Transverse colon (tissue), 4 donors: Measurements from ENCODE around the gene CROT. TPM values are rescaled to one million over a fixed set of nuclear protein-coding genes. Genes with fewer than 3 reads are reported as not detected.

Source experiments
- DNase-seq: peaks from one replicate; pipeline ENCODE4 v3.0.0-alpha.2; 2019
- H3K27ac ChIP-seq, 4 donors: fragments of 200-600 bp; sonication (generic); 2 replicates each; pipeline ENCODE4 v1.5.1; 2016 to 2018; ENCODE audit warnings: inconsistent platforms in 4 of 4
- H3K27me3 ChIP-seq: fragments of 200-600 bp; sonication (generic); 2 replicates; pipeline ENCODE4 v1.5.1; 2017; ENCODE audit warnings: inconsistent platforms
- H3K36me3 ChIP-seq, 4 donors: fragments of 200-600 bp; sonication (generic); 2 replicates each; pipeline ENCODE4 v1.5.1; 2017 to 2019; ENCODE audit warnings: inconsistent platforms in 4 of 4
- H3K4me1 ChIP-seq, 4 donors: fragments of 200-600 bp; sonication (generic); 2 replicates each; pipeline ENCODE4 v1.5.1; 2017 to 2020; ENCODE audit warnings: inconsistent platforms in 4 of 4
- H3K4me3 ChIP-seq, 4 donors: fragments of 200-600 bp; sonication (generic); 1 replicate in 1 of 4; 2 replicates in 3 of 4; pipeline versions ENCODE4 v1.5.1 to v1.6.1; 2017 to 2019; ENCODE audit warnings: inconsistent platforms in 4 of 4
- H3K9me3 ChIP-seq, 2 donors: fragments of 200-600 bp; sonication (generic); 2 replicates each; pipeline ENCODE4 v1.5.1; 2017 to 2019; ENCODE audit warnings: inconsistent platforms in 2 of 2
- CTCF ChIP-seq, 5 experiments: fragments of 200-600 bp in 3 of 5; fragments of 450-650 bp in 2 of 5; sonication (generic) in 3 of 5; IDR thresholded peaks; 1 replicate in 2 of 5; 2 replicates in 3 of 5; pipeline ENCODE4 v1.5.1; 2016 to 2017; ENCODE audit warnings: antibody characterized with exemption in 5 of 5, inconsistent platforms in 3 of 5, mild to moderate bottlenecking in 2 of 5, moderate library complexity in 1 of 5
- EP300 ChIP-seq: sonication (generic); formaldehyde crosslinking; IDR thresholded peaks from one replicate; pipeline ENCODE4 v1.6.1; 2017; ENCODE audit warnings: antibody characterized with exemption, low read depth
- POLR2A ChIP-seq: fragments of 450-650 bp; IDR thresholded peaks from one replicate; pipeline ENCODE4 v1.6.1; 2016; ENCODE audit warnings: antibody characterized with exemption, mild to moderate bottlenecking, moderate library complexity
- POLR2AphosphoS5 ChIP-seq, 3 donors: sonication (generic); formaldehyde crosslinking; IDR thresholded peaks; one replicate each; pipeline ENCODE4 v1.6.1; 2016; ENCODE audit warnings: antibody characterized with exemption in 3 of 3
- WGBS, 2 donors: methylation state at CpG; one replicate each; pipeline ENCODE4 v1.1.5; 2018; ENCODE audit warnings: low coverage in 1 of 2; 5-methylcytosine and 5-hydroxymethylcytosine counted together
- in situ Hi-C, 4 donors: fragments of 200-750 bp; cut with MboI; loops; one replicate each; pipeline versions ENCODE4 v1.15.0 to v1.15.1; 2017; ENCODE audit warnings: low sequenced_read_pairs in 3 of 4, low pct_ligation_motif_present in 1 of 4, low pct_unique_long_range_greater_than_20kb in 1 of 4
- intact Hi-C: fragments of 100-400 bp; cut with DNase I; formaldehyde crosslinking; loops from one replicate; pipeline ENCODE4 v1.15.1; 2023; ENCODE audit warnings: low total_unique reads
- total RNA-seq, 4 donors: library from RNA; depleted of rRNA; stranded (reverse); fragments of >200 nt; gene quantifications; one replicate each; pipeline ENCODE4 v1.1.0, GENCODE V29; 2016

The CROT gene
- total RNA-seq, 4 donors from 2014 or later, result 11.9 to 49.9 (median 27.6) TPM

DNA sequence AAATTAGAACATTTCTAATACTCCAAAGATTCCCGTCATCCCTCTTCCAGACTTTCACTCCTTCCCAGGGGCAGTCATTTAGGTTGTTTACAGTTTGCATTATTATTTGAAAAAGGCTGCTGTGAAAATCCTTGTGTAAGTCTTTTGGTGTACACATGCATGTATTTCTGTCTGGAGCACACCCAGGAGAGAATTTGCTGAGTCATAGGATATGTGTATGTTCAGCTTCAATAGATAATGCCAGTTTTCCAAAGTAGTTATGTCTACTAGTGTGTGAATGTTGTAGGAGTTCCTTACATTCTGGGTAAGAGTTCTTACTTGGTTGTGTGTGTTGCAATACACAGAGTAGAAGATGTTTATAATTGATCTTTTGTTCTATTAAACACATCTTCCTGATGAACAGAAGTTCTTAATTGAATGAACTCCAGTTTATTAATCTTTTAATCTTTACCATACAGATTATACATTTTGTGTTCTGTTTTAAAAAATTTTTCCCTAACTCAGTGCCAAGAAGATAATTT, 25.3 kb downstream of the CROT start:
- in situ Hi-C loops (no loop called here), intact Hi-C loops (no loop called here)
- Histone ChIP-seq H3K27me3 (no peaks in the 10 kb centered on the region), H3K4me3 (no peak overlapping the region), H3K9me3 (no peaks in the 10 kb centered on the region), H3K27ac (no peak overlapping the region), H3K4me1 (no peaks in the 10 kb centered on the region), H3K36me3 (peaks cover 0 to 7% (median 0%) of the 10 kb centered on the region in 4 donors)
- TF ChIP-seq CTCF (IDR thresholded peaks at IDR 0.05), result no peak
- TF ChIP-seq EP300, result no peak
- DNase-seq, result no peak
- WGBS, 2 donors, result 88 to 95% methylated on average over 1 of the region's 1 CpG

GRCh38 chr7:87375662-87376435, 30.4 kb downstream of the CROT start:
- no peak overlapping the region for H3K4me3 ChIP-seq
- H3K36me3 ChIP-seq, result no peaks in the 10 kb centered on the region
- H3K27me3 ChIP-seq, result no peaks in the 10 kb centered on the region
- intact Hi-C loops, result no loop called here
- H3K4me1 ChIP-seq, result no peaks in the 10 kb centered on the region
- in situ Hi-C loops, result no loop called here
- DNase-seq, result no peak
- no peak overlapping the region for H3K27ac ChIP-seq
- no peaks in the 10 kb centered on the region for H3K9me3 ChIP-seq
- 81 to 89% methylated on average over 5 of the region's 5 CpGs for WGBS, 2 donors
- TF ChIP-seq POLR2A, result no peak
- TF ChIP-seq EP300, result no peak
- TF ChIP-seq POLR2AphosphoS5 (IDR thresholded peaks at IDR 0.05), result no peak
- TF ChIP-seq CTCF (IDR thresholded peaks at IDR 0.05), result no peak

DNA sequence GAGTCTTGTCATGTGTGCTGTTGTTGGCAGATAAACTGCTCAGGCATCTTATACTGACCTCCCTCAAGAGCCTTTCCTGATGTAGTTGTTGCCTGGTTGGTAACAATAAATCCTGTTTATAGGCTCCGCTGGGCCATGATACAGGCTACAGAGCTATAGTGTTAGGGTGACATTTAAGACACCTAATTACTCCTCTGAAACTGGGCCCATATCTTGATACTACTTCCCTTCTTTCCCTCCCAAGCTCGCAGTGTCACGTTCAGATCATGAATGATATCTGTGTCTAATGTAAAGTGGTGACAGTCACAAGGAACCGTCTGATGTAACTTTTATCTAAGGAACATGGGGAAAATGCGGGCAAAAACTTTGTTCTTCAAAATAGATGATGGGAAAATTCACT, 35.4 kb downstream of the CROT start:
- Histone ChIP-seq H3K4me1 (no peaks in the 10 kb centered on the region), H3K27me3 (no peaks in the 10 kb centered on the region), H3K36me3 (peaks cover 0 to 19% (median 6%) of the 10 kb centered on the region in 4 donors), H3K9me3 (no peaks in the 10 kb centered on the region), H3K4me3 (no peak overlapping the region), H3K27ac (no peak overlapping the region)
- TF ChIP-seq POLR2A (no peak), CTCF (IDR thresholded peaks at IDR 0.05) (no peak), EP300 (no peak), POLR2AphosphoS5 (IDR thresholded peaks at IDR 0.05) (no peak)
- WGBS, 2 donors, result 87 to 94% methylated on average over 4 to 5 of the region's 5 CpGs
- in situ Hi-C loops, result no loop called here
- DNase-seq, result no peak
- intact Hi-C loops, result no loop called here

DNA sequence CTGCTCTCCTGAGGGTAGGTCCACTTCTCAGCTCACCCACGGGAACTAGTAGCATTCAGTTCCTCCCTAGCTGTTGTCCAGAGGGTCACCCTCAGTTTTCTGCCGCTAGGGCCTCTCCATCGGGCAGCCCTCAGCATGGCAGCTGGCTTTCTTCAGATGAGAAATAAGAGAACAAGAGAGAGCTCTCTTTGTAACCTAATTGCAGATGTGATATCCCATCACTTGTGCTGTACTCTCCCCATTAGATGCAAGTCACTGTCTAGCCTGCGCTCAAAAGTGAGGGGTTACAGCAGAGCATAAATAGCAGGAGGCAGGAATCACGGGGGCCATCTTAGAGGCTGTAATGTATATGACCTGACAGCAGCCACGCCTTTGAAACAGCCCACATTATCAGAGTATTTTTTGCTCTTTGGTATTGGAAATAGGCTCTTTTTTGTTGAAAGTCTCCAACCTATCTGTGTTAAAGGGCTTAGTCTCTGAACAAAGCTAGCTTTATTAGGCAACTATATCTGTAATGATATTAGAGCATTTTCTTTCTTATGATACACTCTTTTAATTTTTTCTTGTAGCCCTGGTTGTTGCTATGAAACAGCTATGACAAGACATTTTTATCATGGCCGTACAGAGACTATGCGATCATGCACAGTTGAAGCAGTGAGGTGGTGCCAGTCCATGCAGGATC, 45.7 kb downstream of the CROT start:
- Histone ChIP-seq H3K36me3 (peaks cover 0 to 41% (median 14%) of the 10 kb centered on the region in 4 donors), H3K9me3 (no peaks in the 10 kb centered on the region), H3K27me3 (no peaks in the 10 kb centered on the region), H3K4me1 (no peaks in the 10 kb centered on the region), H3K4me3 (no peak overlapping the region), H3K27ac (no peak overlapping the region)
- DNase-seq, result no peak
- in situ Hi-C loops (no loop called here), intact Hi-C loops (no loop called here)
- TF ChIP-seq CTCF (IDR thresholded peaks at IDR 0.05), result no peak
- TF ChIP-seq POLR2A, result no peak
- TF ChIP-seq POLR2AphosphoS5 (IDR thresholded peaks at IDR 0.05), result no peak
- no peak for TF ChIP-seq EP300
- 92 to 94% methylated on average over 6 to 8 of the region's 8 CpGs for WGBS, 2 donors
